ENCODE measurements around the gene AFDN.

Gene AFDN

GRCh38 chr6:167801263-167801662 is 25.4 kb upstream of the AFDN start:
- peaks cover 52 to 90% of the 10 kb centered on the region in 2 donors for H3K27me3 Mint-ChIP-seq

DNA sequence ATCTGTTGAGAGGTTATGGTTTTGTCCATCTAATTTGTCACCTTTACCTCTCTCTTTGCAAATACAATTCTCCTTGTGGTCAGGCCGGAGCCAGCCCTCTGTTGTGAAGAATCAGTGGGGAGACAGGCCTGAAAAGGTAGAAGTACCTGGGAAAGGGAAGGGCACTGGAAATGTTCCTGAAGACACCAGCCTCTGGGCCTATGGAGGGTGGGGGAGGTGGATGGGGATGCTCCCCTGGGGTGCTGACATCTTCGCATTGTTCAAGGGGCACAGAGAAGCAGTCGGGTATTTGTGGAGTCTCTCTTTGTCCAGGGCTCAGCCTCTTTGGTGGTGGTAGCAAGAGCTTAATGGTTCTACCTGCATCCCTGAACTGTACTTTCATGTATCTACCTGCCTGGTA is 24.4 kb upstream of the AFDN start:
- H3K4me1 Mint-ChIP-seq (ENCODE audit: low read depth in 2 of 2), result no peaks in the 10 kb centered on the region
- no peak overlapping the region for H3K27ac Mint-ChIP-seq
- H3K9me3 Mint-ChIP-seq, result no peaks in the 10 kb centered on the region
- ATAC-seq (replicated peaks), result no peak
- peaks cover 52 to 81% of the 10 kb centered on the region in 2 donors for H3K27me3 Mint-ChIP-seq
- DNase-seq, result no peak
- no peaks in the 10 kb centered on the region for H3K36me3 Mint-ChIP-seq (ENCODE audit: insufficient read depth)
- no peak overlapping the region for H3K4me3 Mint-ChIP-seq

More at GRCh38 chr6:167801263-167801662, 25.4 kb upstream of the AFDN start:
- Mint-ChIP-seq H3K27ac (no peak overlapping the region), H3K4me1 (ENCODE audit: low read depth in 2 of 2) (no peaks in the 10 kb centered on the region), H3K9me3 (no peaks in the 10 kb centered on the region), H3K4me3 (no peak overlapping the region), H3K36me3 (ENCODE audit: insufficient read depth) (no peaks in the 10 kb centered on the region)
- ATAC-seq (replicated peaks), result no peak
- no peak for DNase-seq

DNA sequence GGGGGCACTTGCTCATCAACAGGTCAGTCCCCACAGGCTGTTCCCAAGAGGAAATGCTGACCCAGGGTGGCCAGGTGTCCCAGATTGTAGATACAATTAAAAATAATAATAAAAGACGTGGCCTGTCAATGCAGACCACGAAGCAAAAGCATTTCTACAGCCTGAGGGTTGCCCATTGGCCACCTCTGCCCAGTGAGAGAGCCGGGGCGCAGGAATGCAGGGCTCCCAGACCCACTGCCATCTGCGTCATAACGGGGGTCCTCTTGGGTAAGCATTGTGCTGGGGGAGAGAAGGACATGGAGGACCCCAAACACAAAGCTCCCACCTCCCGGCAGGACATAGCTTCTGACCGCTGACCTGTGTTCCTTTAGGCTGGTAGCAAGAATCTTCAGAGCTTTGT is 22.9 kb upstream of the AFDN start:
- no peaks in the 10 kb centered on the region for H3K4me1 Mint-ChIP-seq (ENCODE audit: low read depth in 2 of 2)
- ATAC-seq (replicated peaks), result no peak
- no peaks in the 10 kb centered on the region for H3K9me3 Mint-ChIP-seq
- no peak overlapping the region for H3K27ac Mint-ChIP-seq
- no peak overlapping the region for H3K4me3 Mint-ChIP-seq
- DNase-seq, result no peak
- H3K36me3 Mint-ChIP-seq (ENCODE audit: insufficient read depth), result no peaks in the 10 kb centered on the region
- peaks cover 45 to 66% of the 10 kb centered on the region in 2 donors for H3K27me3 Mint-ChIP-seq

- Mint-ChIP-seq H3K27ac (no peak overlapping the region), H3K4me1 (ENCODE audit: low read depth in 2 of 2) (no peaks in the 10 kb centered on the region), H3K4me3 (no peak overlapping the region), H3K36me3 (ENCODE audit: insufficient read depth) (no peaks in the 10 kb centered on the region), H3K9me3 (no peaks in the 10 kb centered on the region), H3K27me3 (peaks cover 45 to 60% of the 10 kb centered on the region in 2 donors)
- ATAC-seq (replicated peaks) (no peak), DNase-seq (no peak)
Measured at GRCh38 chr6:167804281-167805013, 22.3 kb upstream of the AFDN start.

DNA sequence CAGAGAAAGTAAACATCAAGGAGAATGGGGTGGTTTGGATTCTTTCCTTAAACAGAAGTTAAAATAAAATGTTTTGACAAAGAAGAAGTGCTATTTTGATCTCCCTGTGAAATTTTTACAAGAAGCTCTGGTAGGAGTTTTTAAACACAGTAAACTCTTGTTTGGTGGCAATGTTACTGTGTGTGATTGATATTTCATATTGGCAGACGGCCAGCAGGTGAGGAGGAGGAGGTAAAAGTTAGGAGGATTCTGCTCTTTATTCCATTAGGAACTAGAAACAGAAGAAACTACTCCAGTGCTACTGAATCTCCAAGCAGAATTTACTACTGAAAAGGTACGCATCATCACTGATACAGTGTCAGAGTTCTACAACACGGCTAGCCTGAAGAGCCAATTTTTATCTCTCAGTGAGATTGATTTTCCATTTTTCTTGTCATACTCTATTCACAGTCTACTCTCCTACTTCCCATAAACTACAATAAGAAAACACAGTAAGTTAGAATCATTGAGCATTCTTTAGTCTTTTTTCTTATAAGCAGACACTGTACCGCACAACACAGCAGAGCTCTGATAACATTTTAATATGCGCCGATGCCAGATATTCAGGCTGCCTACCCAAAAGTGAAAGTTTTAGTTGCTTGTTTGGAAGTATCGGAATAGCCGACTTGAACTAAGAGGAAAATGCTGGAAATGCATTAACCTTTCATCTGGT is 21.2 kb upstream of the AFDN start:
- peaks cover 1% of the 10 kb centered on the region for H3K36me3 Mint-ChIP-seq (ENCODE audit: insufficient read depth)
- H3K27ac Mint-ChIP-seq, result no peak overlapping the region
- H3K4me1 Mint-ChIP-seq (ENCODE audit: low read depth in 2 of 2), result no peaks in the 10 kb centered on the region
- peaks cover 41 to 56% of the 10 kb centered on the region in 2 donors for H3K27me3 Mint-ChIP-seq
- ATAC-seq (replicated peaks) (no peak), DNase-seq (no peak)
- no peaks in the 10 kb centered on the region for H3K9me3 Mint-ChIP-seq
- H3K4me3 Mint-ChIP-seq, result no peak overlapping the region

DNA sequence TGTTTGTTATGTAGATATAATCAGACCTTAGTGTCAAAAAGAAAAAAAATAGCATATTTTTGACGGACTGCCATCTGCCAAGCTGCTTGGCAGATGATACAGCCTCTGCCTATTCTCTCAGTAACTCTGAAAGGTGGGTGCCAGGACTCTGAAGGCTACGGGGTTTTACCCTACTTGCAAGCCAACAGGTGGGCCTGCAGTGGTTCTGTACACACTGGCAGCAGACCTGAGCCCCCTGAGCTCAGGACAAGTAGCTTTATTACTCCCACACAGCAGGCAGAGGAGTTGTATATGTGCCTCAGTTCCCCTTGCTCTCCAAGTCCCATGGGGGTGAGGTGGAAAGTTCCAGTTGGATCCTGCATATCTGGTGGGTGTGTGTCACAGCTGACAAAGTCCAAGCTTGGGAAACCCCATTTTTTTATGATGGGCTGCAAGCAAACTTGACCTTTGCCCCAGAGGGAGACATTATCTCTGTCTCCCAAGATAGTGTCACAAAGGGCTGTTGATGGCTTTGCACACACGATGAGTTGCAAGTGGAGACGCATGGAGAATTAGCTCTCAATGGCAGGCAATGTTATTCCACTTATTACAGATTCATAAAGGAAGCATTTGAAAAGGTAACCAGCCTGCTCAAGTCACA is 20.5 kb upstream of the AFDN start:
- H3K27me3 Mint-ChIP-seq, result peaks cover 38 to 59% of the 10 kb centered on the region in 2 donors
- no peak for ATAC-seq (replicated peaks)

DNA sequence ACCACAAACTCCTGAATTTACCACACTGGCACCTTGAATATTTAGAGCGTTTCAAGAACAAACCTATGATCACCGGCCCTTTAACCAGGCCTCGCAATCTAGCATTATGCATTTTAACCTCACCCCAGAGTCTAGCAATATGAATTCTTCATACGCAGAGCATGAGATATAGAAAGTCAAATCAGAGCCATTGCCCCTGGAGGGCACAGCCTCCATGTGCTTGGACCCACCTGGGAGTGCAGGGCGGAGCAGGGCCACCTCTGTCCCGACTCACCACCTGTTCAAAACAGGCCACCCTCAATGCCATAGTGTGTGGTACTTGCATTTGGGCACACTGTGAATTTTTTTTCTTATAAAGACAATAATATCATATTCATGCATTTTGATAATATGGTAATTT is 19.5 kb upstream of the AFDN start:
- no peak for ATAC-seq (replicated peaks)
- H3K4me1 Mint-ChIP-seq (ENCODE audit: low read depth in 2 of 2), result no peaks in the 10 kb centered on the region
- no peak overlapping the region for H3K27ac Mint-ChIP-seq
- no peaks in the 10 kb centered on the region for H3K9me3 Mint-ChIP-seq
- no peak for DNase-seq
- H3K4me3 Mint-ChIP-seq, result no peak overlapping the region
- peaks cover 5% of the 10 kb centered on the region for H3K36me3 Mint-ChIP-seq (ENCODE audit: insufficient read depth)
- H3K27me3 Mint-ChIP-seq, result peaks cover 29 to 53% of the 10 kb centered on the region in 2 donors

More for the DNA sequence above, 20.5 kb upstream of the AFDN start:
- Mint-ChIP-seq H3K36me3 (ENCODE audit: insufficient read depth) (peaks cover 5% of the 10 kb centered on the region), H3K4me1 (ENCODE audit: low read depth in 2 of 2) (no peaks in the 10 kb centered on the region), H3K27ac (no peak overlapping the region), H3K9me3 (no peaks in the 10 kb centered on the region), H3K4me3 (no peak overlapping the region)
- DNase-seq, result no peak

GRCh38 chr6:167807756-167808155 is 19.0 kb upstream of the AFDN start:
- ATAC-seq (replicated peaks) (no peak), DNase-seq (no peak)
- Mint-ChIP-seq H3K27ac (no peak overlapping the region), H3K9me3 (no peaks in the 10 kb centered on the region), H3K36me3 (ENCODE audit: insufficient read depth) (peaks cover 5% of the 10 kb centered on the region), H3K4me3 (no peak overlapping the region), H3K4me1 (ENCODE audit: low read depth in 2 of 2) (no peaks in the 10 kb centered on the region), H3K27me3 (peaks cover 24 to 48% of the 10 kb centered on the region in 2 donors)

DNA sequence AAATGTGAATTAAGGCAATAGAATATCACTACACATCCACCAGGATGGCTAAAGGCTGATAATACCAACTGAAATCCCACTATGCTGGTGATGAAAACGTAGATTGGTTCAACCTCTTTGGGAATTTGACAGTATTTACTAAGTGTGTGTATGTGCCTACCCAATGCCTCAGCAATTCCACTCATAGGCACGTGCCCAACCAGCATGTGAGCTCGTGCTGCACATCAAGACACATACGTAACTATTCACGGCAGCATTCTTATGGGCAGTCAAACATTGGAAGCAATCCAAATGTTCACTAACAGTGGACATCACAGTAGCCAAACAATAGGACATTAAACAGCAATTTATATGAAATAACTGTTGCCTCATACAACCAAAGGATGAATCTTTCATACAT is 15.7 kb upstream of the AFDN start:
- peaks cover 7 to 23% of the 10 kb centered on the region in 2 donors for H3K27me3 Mint-ChIP-seq
- H3K36me3 Mint-ChIP-seq (ENCODE audit: insufficient read depth), result peaks cover 5% of the 10 kb centered on the region
- ATAC-seq (replicated peaks), result no peak
- DNase-seq, result no peak
- H3K4me3 Mint-ChIP-seq, result no peak overlapping the region
- no peaks in the 10 kb centered on the region for H3K9me3 Mint-ChIP-seq
- no peak overlapping the region for H3K27ac Mint-ChIP-seq
- peaks cover 0 to 2% of the 10 kb centered on the region in 2 donors for H3K4me1 Mint-ChIP-seq (ENCODE audit: low read depth in 2 of 2)

- ATAC-seq (replicated peaks) (no peak), DNase-seq (no peak)
- Mint-ChIP-seq H3K4me3 (no peak overlapping the region), H3K4me1 (ENCODE audit: low read depth in 2 of 2) (peaks cover 0 to 2% of the 10 kb centered on the region in 2 donors), H3K27ac (no peak overlapping the region), H3K9me3 (no peaks in the 10 kb centered on the region), H3K36me3 (ENCODE audit: insufficient read depth) (peaks cover 5% of the 10 kb centered on the region), H3K27me3 (peaks cover 7 to 24% of the 10 kb centered on the region in 2 donors)
Measured at GRCh38 chr6:167811442-167812087, 15.1 kb upstream of the AFDN start.

- Mint-ChIP-seq H3K4me1 (ENCODE audit: low read depth in 2 of 2) (peaks cover 0 to 2% of the 10 kb centered on the region in 2 donors), H3K4me3 (no peak overlapping the region), H3K27me3 (peaks cover 7 to 27% of the 10 kb centered on the region in 2 donors)
Measured at GRCh38 chr6:167812088-167812487, 14.6 kb upstream of the AFDN start.

GRCh38 chr6:167815296-167815980 is 11.3 kb upstream of the AFDN start:
- H3K27me3 Mint-ChIP-seq, result peaks cover 22 to 58% of the 10 kb centered on the region in 2 donors
- no peak overlapping the region for H3K27ac Mint-ChIP-seq
- peak overlapping the region in 1 of 2 donors; percentile 38 for H3K4me3 Mint-ChIP-seq
- no peaks in the 10 kb centered on the region for H3K9me3 Mint-ChIP-seq
- H3K4me1 Mint-ChIP-seq (ENCODE audit: low read depth in 2 of 2), result peaks cover 0 to 2% of the 10 kb centered on the region in 2 donors
- H3K36me3 Mint-ChIP-seq (ENCODE audit: insufficient read depth), result peaks cover 5% of the 10 kb centered on the region
- ATAC-seq (replicated peaks), result no peak
- no peak for DNase-seq

More at GRCh38 chr6:167812088-167812487, 14.6 kb upstream of the AFDN start:
- ATAC-seq (replicated peaks), result no peak
- H3K9me3 Mint-ChIP-seq, result no peaks in the 10 kb centered on the region
- no peak overlapping the region for H3K27ac Mint-ChIP-seq
- peaks cover 5% of the 10 kb centered on the region for H3K36me3 Mint-ChIP-seq (ENCODE audit: insufficient read depth)
- DNase-seq, result no peak

- H3K27me3 Mint-ChIP-seq, result peaks cover 30 to 57% of the 10 kb centered on the region in 2 donors
- H3K4me1 Mint-ChIP-seq (ENCODE audit: low read depth in 2 of 2), result peaks cover 0 to 2% of the 10 kb centered on the region in 2 donors
Measured at GRCh38 chr6:167817016-167817415, 9.7 kb upstream of the AFDN start.

More at GRCh38 chr6:167817016-167817415, 9.7 kb upstream of the AFDN start:
- Mint-ChIP-seq H3K4me3 (no peak overlapping the region), H3K27ac (no peak overlapping the region), H3K36me3 (ENCODE audit: insufficient read depth) (no peaks in the 10 kb centered on the region), H3K9me3 (no peaks in the 10 kb centered on the region)
- ATAC-seq (replicated peaks) (no peak), DNase-seq (no peak)
